HEK293 (cell line): ENCODE data around the gene MBD6.

ENCODE experiments used
- CTCF ChIA-PET: fragments of 350-600 bp; formaldehyde crosslinking; extraction: SDS; loops from one replicate; lab custom pipeline; 2021; ENCODE audit warnings: antibody characterized with exemption; lab: Yijun Ruan, JAX
- POLR2A ChIA-PET: fragments of 300-600 bp; formaldehyde crosslinking; extraction: SDS; loops from one replicate; lab custom pipeline; 2020; ENCODE audit warnings: antibody characterized with exemption, inconsistent platforms; lab: Yijun Ruan, JAX
- H3K27ac ChIP-seq: fragments of 200-500 bp; sonication (Bioruptor generic); 2 replicates; pipeline ENCODE4 v1.5.1; 2014; ENCODE audit warnings: low read depth, low read length, control low read depth, inconsistent platforms; ENCODE audit errors: extremely low read depth
- H3K36me3 ChIP-seq, 2 experiments: fragments of 200-500 bp in 1 of 2; sonication (Bioruptor generic) in 1 of 2; 1 replicate in 1 of 2; 2 replicates in 1 of 2; pipeline ENCODE4 v1.5.1; 2014 to 2017; ENCODE audit warnings: inconsistent platforms in 2 of 2, low read length in 2 of 2; ENCODE audit not compliant: control insufficient read depth in 2 of 2, insufficient read depth in 1 of 2
- H3K4me1 ChIP-seq: fragments of 200-500 bp; sonication (Bioruptor generic); 2 replicates; pipeline ENCODE4 v1.5.1; 2014; ENCODE audit warnings: mild to moderate bottlenecking, low read length, inconsistent platforms; ENCODE audit not compliant: control insufficient read depth, insufficient read depth
- H3K4me3 ChIP-seq: 2 replicates; pipeline ENCODE4 v1.5.1; 2011; ENCODE audit warnings: low read depth, mild to moderate bottlenecking, control low read depth, low read length, moderate library complexity
- H3K9me3 ChIP-seq: fragments of 200-500 bp; sonication (Bioruptor generic); 2 replicates; pipeline ENCODE4 v1.5.1; 2014; ENCODE audit warnings: low read depth, low read length, inconsistent platforms; ENCODE audit not compliant: control insufficient read depth, insufficient read depth
- AEBP2 ChIP-seq: fragments of 450-650 bp; formaldehyde crosslinking; IDR thresholded peaks from 2 replicates; pipeline ENCODE4 v1.5.1; 2016; ENCODE audit warnings: missing biosample characterization, missing genetic modification characterization, borderline replicate concordance
- HIC1 ChIP-seq: fragments of 450-650 bp; formaldehyde crosslinking; IDR thresholded peaks from 2 replicates; pipeline ENCODE4 v1.5.1; 2016; ENCODE audit warnings: missing biosample characterization, missing genetic modification characterization
- INSM2 ChIP-seq: fragments of 450-650 bp; formaldehyde crosslinking; IDR thresholded peaks from 2 replicates; pipeline ENCODE4 v1.5.1; 2016; ENCODE audit warnings: missing biosample characterization, missing genetic modification characterization
- KLF1 ChIP-seq: fragments of 450-650 bp; formaldehyde crosslinking; IDR thresholded peaks from 2 replicates; pipeline ENCODE4 v1.5.1; 2016; ENCODE audit warnings: missing biosample characterization, missing genetic modification characterization
- KLF17 ChIP-seq: fragments of 450-650 bp; formaldehyde crosslinking; IDR thresholded peaks from 2 replicates; pipeline ENCODE4 v1.5.1; 2016; ENCODE audit warnings: missing biosample characterization, missing genetic modification characterization
- PRDM2 ChIP-seq: fragments of 450-650 bp; formaldehyde crosslinking; IDR thresholded peaks from 2 replicates; pipeline ENCODE4 v1.5.1; 2016; ENCODE audit warnings: missing biosample characterization, missing genetic modification characterization, borderline replicate concordance
- TCF7L2 ChIP-seq: IDR thresholded peaks from 2 replicates; pipeline ENCODE4 v1.6.1; 2011; ENCODE audit warnings: low read depth, mild to moderate bottlenecking, inconsistent platforms, low read length, moderate library complexity, borderline replicate concordance
- YY1 ChIP-seq: fragments of 450-650 bp; formaldehyde crosslinking; IDR thresholded peaks from 2 replicates; pipeline ENCODE4 v1.5.1; 2018; ENCODE audit warnings: missing biosample characterization, missing genetic modification characterization
- ZNF146 ChIP-seq: fragments of 450-650 bp; formaldehyde crosslinking; IDR thresholded peaks from 2 replicates; pipeline ENCODE4 v1.5.1; 2016; ENCODE audit warnings: missing biosample characterization, missing genetic modification characterization
- ZNF341 ChIP-seq: fragments of 450-650 bp; formaldehyde crosslinking; IDR thresholded peaks from 2 replicates; pipeline ENCODE4; 2016; ENCODE audit warnings: low read depth, missing biosample characterization, missing genetic modification characterization
- ZNF488 ChIP-seq: fragments of 450-650 bp; formaldehyde crosslinking; IDR thresholded peaks from 2 replicates; pipeline ENCODE4 v1.5.1; 2016; ENCODE audit warnings: missing biosample characterization, missing genetic modification characterization
- ZNF510 ChIP-seq: fragments of 450-650 bp; formaldehyde crosslinking; IDR thresholded peaks from 2 replicates; pipeline ENCODE4 v1.5.1; 2018; ENCODE audit warnings: mild to moderate bottlenecking, missing genetic modification characterization, missing biosample characterization; ENCODE audit not compliant: insufficient replicate concordance
- ZNF518A ChIP-seq: fragments of 450-650 bp; formaldehyde crosslinking; conservative IDR thresholded peaks from 2 replicates; pipeline ENCODE4 v1.5.1; 2016; ENCODE audit warnings: low read depth, missing biosample characterization, missing genetic modification characterization
- ZNF654 ChIP-seq: fragments of 450-650 bp; formaldehyde crosslinking; IDR thresholded peaks from 2 replicates; pipeline ENCODE4 v1.5.1; 2016; ENCODE audit warnings: low read depth, missing biosample characterization, missing genetic modification characterization
- ZSCAN5A ChIP-seq: fragments of 450-650 bp; formaldehyde crosslinking; IDR thresholded peaks from 2 replicates; pipeline ENCODE4 v1.5.1; 2016; ENCODE audit warnings: missing biosample characterization, missing genetic modification characterization

MBD6 gene

GRCh38 chr12:57476162-57476992, 46.2 kb upstream of the MBD6 start:
- Histone ChIP-seq H3K36me3 (no peaks in the 10 kb centered on the region), H3K27ac (no peak overlapping the region), H3K4me3 (no peak overlapping the region), H3K9me3 (no peaks in the 10 kb centered on the region), H3K4me1 (no peaks in the 10 kb centered on the region)
- CTCF ChIA-PET = interaction anchor here (1.0 to 1.7 kb wide), 2 partner anchors 14 to 21 kb away, joined by 4 read pairs; partner anchors contain the start of gene INHBE
- POLR2A ChIA-PET = no interaction called here
- TF ChIP-seq ZSCAN5A (tag by site-specific recombination) = no peak
- no peak for TF ChIP-seq ZNF488 (tag by site-specific recombination)
- TF ChIP-seq INSM2 (tag by site-specific recombination) = no peak
- no peak for TF ChIP-seq ZNF510 (tag by site-specific recombination)
- no peak for TF ChIP-seq TCF7L2
- no peak for TF ChIP-seq ZNF518A (tag by site-specific recombination)
- TF ChIP-seq ZNF341 (tag by site-specific recombination) = no peak
- TF ChIP-seq AEBP2 = no peak
- no peak for TF ChIP-seq KLF17
- no peak for TF ChIP-seq PRDM2 (tag by site-specific recombination)
- no peak for TF ChIP-seq YY1 (tag by site-specific recombination)
- TF ChIP-seq ZNF654 (tag by site-specific recombination) = no peak
- TF ChIP-seq HIC1 = no peak
- TF ChIP-seq ZNF146 (tag by site-specific recombination) = no peak
- TF ChIP-seq KLF1 (tag by site-specific recombination) = no peak
